HL-60 (cell line): ENCODE data around the gene PLS3.

Source experiments
- DNase-seq, 2 experiments: peaks; one replicate each; pipeline ENCODE4 v3.0.0-alpha.2; 2010 to 2020; ENCODE audit warnings: low read depth in 1 of 2, low spot score in 1 of 2
- H3K27ac ChIP-seq: fragments of 250-450 bp; sonication (Bioruptor Pico); replicated peaks from 2 replicates; pipeline ENCODE4 v1.5.1; 2020; ENCODE audit warnings: mild to moderate bottlenecking, moderate library complexity
- H3K27me3 ChIP-seq: fragments of 250-450 bp; sonication (Bioruptor Pico); 2 replicates; pipeline ENCODE4 v1.5.1; 2021; ENCODE audit warnings: mild to moderate bottlenecking, moderate library complexity; ENCODE audit not compliant: insufficient read depth, poor library complexity, severe bottlenecking
- H3K4me3 ChIP-seq: replicated peaks from 2 replicates; pipeline ENCODE4 v1.5.1; 2011; ENCODE audit warnings: mild to moderate bottlenecking, control low read depth, low read length; ENCODE audit not compliant: insufficient read depth
- CTCF ChIP-seq: IDR thresholded peaks from one replicate; pipeline ENCODE4 v1.5.1; 2011; ENCODE audit warnings: low read length, control low read depth, inconsistent platforms; ENCODE audit not compliant: insufficient read depth
- GABPA ChIP-seq: IDR thresholded peaks from 2 replicates; pipeline ENCODE4 v1.6.1; 2012; ENCODE audit warnings: low read depth
- POLR2AphosphoS5 ChIP-seq: IDR thresholded peaks from 2 replicates; pipeline ENCODE4 v1.6.1; 2012; ENCODE audit warnings: low read depth
- REST ChIP-seq: IDR thresholded peaks from 2 replicates; pipeline ENCODE4 v1.6.1; 2012; ENCODE audit warnings: low read depth; ENCODE audit not compliant: insufficient replicate concordance
- SPI1 ChIP-seq: IDR thresholded peaks from 2 replicates; pipeline ENCODE4 v1.6.1; 2012; ENCODE audit warnings: low read depth, mild to moderate bottlenecking, borderline replicate concordance

Gene PLS3

GRCh38 chrX:115522952-115523351, 38.0 kb upstream of the PLS3 start:
- TF ChIP-seq REST = no peak
- no peak for TF ChIP-seq GABPA
- no peak for TF ChIP-seq POLR2AphosphoS5
- no peak for TF ChIP-seq SPI1
- no peak for TF ChIP-seq CTCF
- no peak for DNase-seq
- Histone ChIP-seq H3K4me3 (no peak overlapping the region), H3K27me3 (no peaks in the 10 kb centered on the region), H3K27ac (no peak overlapping the region)

GRCh38 chrX:115525486-115525885, 35.5 kb upstream of the PLS3 start:
- no peak overlapping the region for H3K4me3 ChIP-seq
- TF ChIP-seq SPI1 (no peak), REST (no peak), GABPA (no peak), CTCF (no peak), POLR2AphosphoS5 (no peak)
- H3K27me3 ChIP-seq = no peaks in the 10 kb centered on the region
- no peak overlapping the region for H3K27ac ChIP-seq
- DNase-seq = no peak

- Histone ChIP-seq H3K27ac (no peak overlapping the region), H3K4me3 (no peak overlapping the region), H3K27me3 (no peaks in the 10 kb centered on the region)
- no peak for DNase-seq
- TF ChIP-seq REST (no peak), CTCF (no peak), SPI1 (no peak), GABPA (no peak), POLR2AphosphoS5 (no peak)
Measured at GRCh38 chrX:115531818-115532403, 29.1 kb upstream of the PLS3 start.
